SH-SY5Y (cell line): ENCODE measurements around the gene SPATA2.

ENCODE experiments used
- GATA2 ChIP-seq: IDR thresholded peaks from 2 replicates; pipeline ENCODE4 v1.6.1; 2011; ENCODE audit warnings: mild to moderate bottlenecking, low read depth, low read length
- GATA3 ChIP-seq: IDR thresholded peaks from 2 replicates; pipeline ENCODE4 v1.6.1; 2011; ENCODE audit warnings: low read depth, mild to moderate bottlenecking, low read length, moderate library complexity

- TF ChIP-seq GATA3: no peak
- TF ChIP-seq GATA2: no peak
These were observed 28.6 kb downstream of the SPATA2 start for GRCh38 chr20:49886571-49887213.
